ENCODE measurements around the gene TNS1. TPM values are rescaled to one million over a fixed set of nuclear protein-coding genes. Genes with fewer than 3 reads are reported as not detected.

The TNS1 gene
- polyA plus RNA-seq, 3 donors, result 0.26 to 1.6 (median 1.5) TPM

DNA sequence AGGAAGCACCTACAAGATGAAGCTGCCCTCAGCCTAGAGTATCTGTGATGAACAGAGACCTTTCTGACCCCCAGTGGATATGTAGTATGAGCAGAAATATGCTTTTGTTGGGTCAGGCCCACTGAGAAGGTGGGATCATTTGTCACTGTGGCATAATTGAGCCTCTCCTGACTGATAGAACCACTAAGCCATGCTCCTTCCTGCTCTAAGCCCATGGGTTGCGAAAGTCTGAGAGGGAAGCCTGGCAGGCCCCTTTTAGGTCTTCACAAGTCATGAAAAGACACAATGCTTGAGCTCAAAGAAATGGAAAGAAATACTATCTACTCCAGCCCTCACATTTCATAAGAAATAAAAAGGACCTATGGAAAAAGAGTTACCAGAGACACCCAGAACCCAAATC, 127.7 kb downstream of the TNS1 start:
- TF ChIP-seq, protein P1, sequence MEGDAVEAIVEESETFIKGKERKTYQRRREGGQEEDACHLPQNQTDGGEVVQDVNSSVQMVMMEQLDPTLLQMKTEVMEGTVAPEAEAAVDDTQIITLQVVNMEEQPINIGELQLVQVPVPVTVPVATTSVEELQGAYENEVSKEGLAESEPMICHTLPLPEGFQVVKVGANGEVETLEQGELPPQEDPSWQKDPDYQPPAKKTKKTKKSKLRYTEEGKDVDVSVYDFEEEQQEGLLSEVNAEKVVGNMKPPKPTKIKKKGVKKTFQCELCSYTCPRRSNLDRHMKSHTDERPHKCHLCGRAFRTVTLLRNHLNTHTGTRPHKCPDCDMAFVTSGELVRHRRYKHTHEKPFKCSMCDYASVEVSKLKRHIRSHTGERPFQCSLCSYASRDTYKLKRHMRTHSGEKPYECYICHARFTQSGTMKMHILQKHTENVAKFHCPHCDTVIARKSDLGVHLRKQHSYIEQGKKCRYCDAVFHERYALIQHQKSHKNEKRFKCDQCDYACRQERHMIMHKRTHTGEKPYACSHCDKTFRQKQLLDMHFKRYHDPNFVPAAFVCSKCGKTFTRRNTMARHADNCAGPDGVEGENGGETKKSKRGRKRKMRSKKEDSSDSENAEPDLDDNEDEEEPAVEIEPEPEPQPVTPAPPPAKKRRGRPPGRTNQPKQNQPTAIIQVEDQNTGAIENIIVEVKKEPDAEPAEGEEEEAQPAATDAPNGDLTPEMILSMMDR (IDR thresholded peaks at IDR 0.05), result no peak
- Histone ChIP-seq H3K4me3 (replicated peaks in 1 of 3; ENCODE audit: low read depth in 2 of 3, low read length in 3 of 3) (no peak overlapping the region), H4K20me1 (ENCODE audit: insufficient read depth, low read length) (no peaks in the 10 kb centered on the region), H3K9me3 (replicated peaks in 1 of 2; ENCODE audit: control insufficient read depth in 1 of 2, insufficient read depth in 1 of 2, low read length in 2 of 2) (no peaks in the 10 kb centered on the region), H3K27ac (ENCODE audit: low read depth in 1 of 2, low read length in 2 of 2) (no peak overlapping the region), H3K4me1 (ENCODE audit: control insufficient read depth in 1 of 2, insufficient read depth in 2 of 2, low read length in 2 of 2) (no peaks in the 10 kb centered on the region), H3K27me3 (ENCODE audit: control insufficient read depth in 2 of 2, insufficient read depth in 2 of 2, low read length in 2 of 2) (no peaks in the 10 kb centered on the region), H3K4me2 (replicated peaks; ENCODE audit: extremely low read depth, low read length, poor library complexity, severe bottlenecking) (no peak overlapping the region), H3K36me3 (replicated peaks in 1 of 2; ENCODE audit: control insufficient read depth in 1 of 2, insufficient read depth in 2 of 2, low read length in 2 of 2) (peaks cover 2 to 3% of the 10 kb centered on the region in 2 donors), H3K9ac (ENCODE audit: insufficient read depth, low read length, poor library complexity, severe bottlenecking) (no peak overlapping the region), H3K79me2 (ENCODE audit: insufficient read depth, low read length) (no peaks in the 10 kb centered on the region), H2AFZ (ENCODE audit: insufficient read depth, low read depth, low read length, poor library complexity, severe bottlenecking) (no peak overlapping the region)
- intact Hi-C loops (cut with micrococcal nuclease), result no loop called here
- Mint-ChIP-seq H3K4me1 (peaks cover 3% of the 10 kb centered on the region), H3K9me3 (no peaks in the 10 kb centered on the region), H3K27me3 (ENCODE audit: low read depth in 3 of 3) (peaks cover 0 to 3% (median 0%) of the 10 kb centered on the region in 3 donors), H3K4me3 (no peak overlapping the region), H3K36me3 (peaks cover 15 to 17% of the 10 kb centered on the region in 2 donors), H3K27ac (no peak overlapping the region)
- WGBS (ENCODE audit: insufficient coverage), result no CpG with 5 or more reads among the region's 1 CpG
- no peak for DNase-seq

DNA sequence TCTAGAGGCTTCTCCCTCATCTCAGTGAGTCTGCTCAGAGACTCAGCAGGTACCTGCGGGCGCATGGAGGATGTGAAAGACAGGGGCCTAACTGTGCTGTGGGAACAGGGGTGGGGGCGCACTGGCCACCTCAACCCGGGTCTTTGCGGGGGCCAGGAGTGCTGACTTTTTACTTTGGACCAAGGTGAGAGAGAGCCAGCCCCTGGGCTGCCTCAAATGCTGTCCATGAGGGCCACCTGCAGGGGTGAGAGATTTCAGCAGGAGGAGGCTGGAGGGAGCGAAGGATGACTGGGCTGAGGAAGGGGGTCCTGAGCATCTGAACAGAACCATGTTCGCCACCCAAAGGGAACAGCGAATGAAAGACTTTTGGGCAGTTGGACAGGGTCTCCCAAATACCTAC, 129.4 kb downstream of the TNS1 start:
- Mint-ChIP-seq H3K4me3 (peak overlapping the region in 1 of 2 donors; percentile 17), H3K36me3 (peaks cover 15 to 20% of the 10 kb centered on the region in 2 donors), H3K27ac (no peak overlapping the region), H3K9me3 (peaks cover 0 to 2% (median 0%) of the 10 kb centered on the region in 7 donors), H3K27me3 (ENCODE audit: low read depth in 3 of 3) (peaks cover 0 to 3% (median 0%) of the 10 kb centered on the region in 3 donors), H3K4me1 (peaks cover 3% of the 10 kb centered on the region)
- 98% methylated on average over 5 of the region's 8 CpGs for WGBS (ENCODE audit: insufficient coverage)
- Histone ChIP-seq H3K79me2 (ENCODE audit: insufficient read depth, low read length) (no peaks in the 10 kb centered on the region), H2AFZ (ENCODE audit: insufficient read depth, low read depth, low read length, poor library complexity, severe bottlenecking) (no peak overlapping the region), H3K9me3 (replicated peaks in 1 of 2; ENCODE audit: control insufficient read depth in 1 of 2, insufficient read depth in 1 of 2, low read length in 2 of 2) (no peaks in the 10 kb centered on the region), H3K27ac (ENCODE audit: low read depth in 1 of 2, low read length in 2 of 2) (no peak overlapping the region), H3K4me2 (replicated peaks; ENCODE audit: extremely low read depth, low read length, poor library complexity, severe bottlenecking) (no peak overlapping the region), H3K4me1 (ENCODE audit: control insufficient read depth in 1 of 2, insufficient read depth in 2 of 2, low read length in 2 of 2) (no peaks in the 10 kb centered on the region), H3K36me3 (replicated peaks in 1 of 2; ENCODE audit: control insufficient read depth in 1 of 2, insufficient read depth in 2 of 2, low read length in 2 of 2) (peaks cover 0 to 3% of the 10 kb centered on the region in 2 donors), H3K27me3 (ENCODE audit: control insufficient read depth in 2 of 2, insufficient read depth in 2 of 2, low read length in 2 of 2) (no peaks in the 10 kb centered on the region), H3K4me3 (replicated peaks in 1 of 3; ENCODE audit: low read depth in 2 of 3, low read length in 3 of 3) (no peak overlapping the region), H4K20me1 (ENCODE audit: insufficient read depth, low read length) (no peaks in the 10 kb centered on the region), H3K9ac (ENCODE audit: insufficient read depth, low read length, poor library complexity, severe bottlenecking) (no peak overlapping the region)
- intact Hi-C loops (cut with micrococcal nuclease), result no loop called here
- TF ChIP-seq, protein P1 (IDR thresholded peaks at IDR 0.05), result no peak
- no peak for DNase-seq

All from CD14-positive monocyte (primary cell).